ENCODE results near the gene NRXN3. TPM values are rescaled to one million over a fixed set of nuclear protein-coding genes. Genes with fewer than 3 reads are reported as not detected.

NRXN3 gene
- total RNA-seq, 1 experiment from 2014 or later: not detected

- Histone ChIP-seq H3K4me3 (replicated peaks in 1 of 2; ENCODE audit: low read depth in 1 of 2, low read length in 2 of 2) (no peak overlapping the region), H3K36me3 (ENCODE audit: control insufficient read depth in 1 of 2, insufficient read depth in 2 of 2, low read length in 2 of 2) (no peaks in the 10 kb centered on the region), H3K9me2 (ENCODE audit: insufficient read depth) (no peaks in the 10 kb centered on the region), H3K4me2 (ENCODE audit: low read length) (no peak overlapping the region), H3K79me2 (ENCODE audit: insufficient read depth, low read length) (no peaks in the 10 kb centered on the region), H3K27me3 (ENCODE audit: insufficient read depth, low read length) (no peaks in the 10 kb centered on the region), H3K9me3 (ENCODE audit: control insufficient read depth in 1 of 2, insufficient read depth in 1 of 2, low read depth in 1 of 2, low read length in 2 of 2) (no peaks in the 10 kb centered on the region), H4K20me1 (ENCODE audit: insufficient read depth) (no peaks in the 10 kb centered on the region), H3K9ac (ENCODE audit: low read length) (no peak overlapping the region), H3K27ac (ENCODE audit: low read depth, low read length) (no peak overlapping the region), H2AFZ (ENCODE audit: low read depth, low read length, poor library complexity, severe bottlenecking) (no peak overlapping the region), H3K4me1 (ENCODE audit: control insufficient read depth in 1 of 2, insufficient read depth in 2 of 2, low read length in 2 of 2) (no peaks in the 10 kb centered on the region)
- POLR2A ChIA-PET: no interaction called here
- intact Hi-C loops (cut with micrococcal nuclease): loop anchor here (10.0 kb wide), 1 partner anchor 826 kb away; no protein-coding TSS in a partner anchor
- no peak for ATAC-seq
- RAD21 ChIA-PET (ENCODE audit: low non-redundant PET in 1 of 2, low total read pairs in 2 of 2, uncharacterized antibody in 2 of 2, unreplicated experiment in 2 of 2): no interaction called here
- no peak for DNase-seq (ENCODE audit: low read depth, low spot score)
- no TSS peak for BruUV-seq (replicated peaks)
- CTCF ChIA-PET: no interaction called here
- TF ChIP-seq TCF7L2 (IDR thresholded peaks at IDR 0.05; ENCODE audit: borderline replicate concordance, extremely low read depth, insufficient read depth, insufficient read length) (no peak), POLR2AphosphoS5 (IDR thresholded peaks at IDR 0.05; ENCODE audit: low read depth, low read length) (no peak), EZH2 (IDR thresholded peaks at IDR 0.05) (no peak), MAX (IDR thresholded peaks at IDR 0.05) (no peak), CEBPB (IDR thresholded peaks at IDR 0.05; ENCODE audit: low read depth) (no peak), FOSL1 (IDR thresholded peaks at IDR 0.05; ENCODE audit: low read depth) (no peak), ATF3 (IDR thresholded peaks at IDR 0.05) (no peak), YY1 (IDR thresholded peaks at IDR 0.05; ENCODE audit: extremely low read depth, insufficient replicate concordance, low read depth, low read length) (no peak), JUND (IDR thresholded peaks at IDR 0.05) (no peak), SP1 (IDR thresholded peaks at IDR 0.05; ENCODE audit: low read depth) (no peak), RAD21 (IDR thresholded peaks at IDR 0.05; ENCODE audit: low read depth) (no peak), REST (IDR thresholded peaks at IDR 0.05; ENCODE audit: low read depth) (no peak), ZFX (IDR thresholded peaks at IDR 0.05) (no peak), SIN3A (IDR thresholded peaks at IDR 0.05; ENCODE audit: low read depth) (no peak), CTCF (IDR thresholded peaks at IDR 0.05 in 2 of 3, conservative IDR thresholded peaks at IDR 0.05 in 1 of 3; ENCODE audit: borderline replicate concordance in 1 of 3, insufficient read depth in 1 of 3, low read depth in 2 of 3, low read length in 2 of 3) (no peak), ZBTB33 (IDR thresholded peaks at IDR 0.05; ENCODE audit: extremely low read depth, insufficient replicate concordance, low read length) (no peak), ZNF274 (IDR thresholded peaks at IDR 0.05; ENCODE audit: low read depth, low read length) (no peak), ELF1 (IDR thresholded peaks at IDR 0.05; ENCODE audit: borderline replicate concordance, low read depth) (no peak), POLR2A (IDR thresholded peaks at IDR 0.05; ENCODE audit: borderline replicate concordance, extremely low read depth, insufficient read depth, insufficient read length) (no peak)
These were observed 520.7 kb downstream of the NRXN3 start for GRCh38 chr14:78690836-78691235.

Measured in HCT116 (cell line).